Esophagus (tissue), 2 donors: ENCODE data around the gene CDO1. TPM values are rescaled to one million over a fixed set of nuclear protein-coding genes. Genes with fewer than 3 reads are reported as not detected.

Experiments
- H3K27ac ChIP-seq, 2 donors: one replicate each; pipeline ENCODE4 v1.5.1; 2013; ENCODE audit warnings: low read depth in 2 of 2, mild to moderate bottlenecking in 2 of 2, inconsistent platforms in 1 of 2, low read length in 1 of 2, moderate library complexity in 1 of 2
- H3K27me3 ChIP-seq, 2 donors: one replicate each; pipeline ENCODE4 v1.6.1; 2013; ENCODE audit warnings: low read length in 2 of 2, control low read depth in 1 of 2, mild to moderate bottlenecking in 1 of 2; ENCODE audit not compliant: insufficient read depth in 2 of 2, control insufficient read depth in 1 of 2
- H3K36me3 ChIP-seq, 2 donors: one replicate each; pipeline ENCODE4 v1.6.1; 2013; ENCODE audit warnings: low read length in 1 of 2; ENCODE audit not compliant: control insufficient read depth in 2 of 2, insufficient read depth in 2 of 2
- H3K4me1 ChIP-seq, 2 donors: one replicate each; pipeline ENCODE4 v1.6.1; 2013; ENCODE audit warnings: low read length in 1 of 2; ENCODE audit not compliant: control insufficient read depth in 2 of 2, insufficient read depth in 2 of 2
- H3K4me3 ChIP-seq, 2 donors: one replicate each; pipeline ENCODE4 v1.5.1; 2013; ENCODE audit warnings: low read length in 2 of 2, mild to moderate bottlenecking in 2 of 2, low read depth in 1 of 2, moderate library complexity in 1 of 2
- H3K9me3 ChIP-seq, 2 donors: one replicate each; pipeline ENCODE4 v1.6.1; 2013; ENCODE audit warnings: mild to moderate bottlenecking in 2 of 2, low read depth in 1 of 2, low read length in 1 of 2, moderate library complexity in 1 of 2; ENCODE audit not compliant: control insufficient read depth in 2 of 2, insufficient read depth in 1 of 2
- WGBS, 2 donors: extraction: QIAGEN DNeasy Blood & Tissue Kit; methylation state at CpG; one replicate each; pipeline ENCODE4 v1.1.7; 2013; 5-methylcytosine and 5-hydroxymethylcytosine counted together
- polyA plus RNA-seq, 2 donors: library from polyadenylated mRNA; stranded (reverse); fragments of 200-250 nt; gene quantifications; one replicate each; pipeline ENCODE4 v1.2.3, GENCODE V29; 2013
- donor health status: healthy with polysubstance abuse.
- donor health status: Bipolar disorder and iron deficiency.

CDO1 gene
- polyA plus RNA-seq, 2 donors, result 0.41 to 1.5 TPM

GRCh38 chr5:115847290-115847689, 30.8 kb upstream of the CDO1 start:
- peak overlapping the region in 1 of 2 donors; percentile 7 for H3K27ac ChIP-seq
- peaks cover 0 to 3% of the 10 kb centered on the region in 2 donors for H3K4me1 ChIP-seq
- no peaks in the 10 kb centered on the region for H3K27me3 ChIP-seq
- no peaks in the 10 kb centered on the region for H3K9me3 ChIP-seq
- H3K36me3 ChIP-seq, result no peaks in the 10 kb centered on the region
- H3K4me3 ChIP-seq, result no peak overlapping the region
- 64 to 70% methylated on average over 7 of the region's 7 CpGs for WGBS, 2 donors

- Histone ChIP-seq H3K9me3 (no peaks in the 10 kb centered on the region), H3K27me3 (no peaks in the 10 kb centered on the region), H3K4me1 (peaks cover 0 to 3% of the 10 kb centered on the region in 2 donors), H3K4me3 (no peak overlapping the region), H3K27ac (no peak overlapping the region), H3K36me3 (no peaks in the 10 kb centered on the region)
- WGBS, 2 donors, result 74 to 78% methylated on average over 7 of the region's 7 CpGs
Observed at GRCh38 chr5:115844321-115844817, 27.9 kb upstream of the CDO1 start.

GRCh38 chr5:115843444-115844130, 27.1 kb upstream of the CDO1 start:
- Histone ChIP-seq H3K9me3 (no peaks in the 10 kb centered on the region), H3K4me3 (peak overlapping the region in 1 of 2 donors; percentile 97), H3K4me1 (peaks cover 0 to 6% of the 10 kb centered on the region in 2 donors), H3K36me3 (no peaks in the 10 kb centered on the region), H3K27ac (no peak overlapping the region), H3K27me3 (no peaks in the 10 kb centered on the region)
- WGBS, 2 donors, result 69 to 71% methylated on average over 6 of the region's 6 CpGs

GRCh38 chr5:115842952-115843351, 26.5 kb upstream of the CDO1 start:
- Histone ChIP-seq H3K36me3 (no peaks in the 10 kb centered on the region), H3K4me3 (peak overlapping the region in 1 of 2 donors; percentile 97), H3K27ac (no peak overlapping the region), H3K4me1 (peaks cover 0 to 6% of the 10 kb centered on the region in 2 donors), H3K9me3 (no peaks in the 10 kb centered on the region), H3K27me3 (no peaks in the 10 kb centered on the region)
- 12 to 13% methylated on average over 3 of the region's 3 CpGs for WGBS, 2 donors

GRCh38 chr5:115842089-115842935, 25.9 kb upstream of the CDO1 start:
- 0% methylated on average over 59 to 68 of the region's 68 CpGs for WGBS, 2 donors
- H3K4me1 ChIP-seq, result peaks cover 0 to 6% of the 10 kb centered on the region in 2 donors
- H3K27me3 ChIP-seq, result no peaks in the 10 kb centered on the region
- no peaks in the 10 kb centered on the region for H3K9me3 ChIP-seq
- H3K4me3 ChIP-seq, result peak overlapping the region; percentile 97 to 100
- H3K27ac ChIP-seq, result peak overlapping the region; percentile 90 to 98
- no peaks in the 10 kb centered on the region for H3K36me3 ChIP-seq

- H3K4me3 ChIP-seq, result peak within 1 kb of the TSS; percentile 97 to 100
- no peaks in the 10 kb centered on the region for H3K9me3 ChIP-seq
- H3K27me3 ChIP-seq, result no peaks in the 10 kb centered on the region
- H3K36me3 ChIP-seq, result no peaks in the 10 kb centered on the region
- H3K27ac ChIP-seq, result peak within 1 kb of the TSS; percentile 90 to 98
- H3K4me1 ChIP-seq, result peaks cover 0 to 6% of the 10 kb centered on the region in 2 donors
- WGBS, 2 donors, result 6 to 11% methylated on average over 65 of the region's 65 CpGs
Observed at GRCh38 chr5:115841382-115842088, 25.1 kb upstream of the CDO1 start, which contains the start of the genes AP3S1 and ATG12. Gene AP3S1, plus strand, starts transcription at chr5:115841935. Its CDS starts 103 bp downstream, at chr5:115842038. Gene ATG12, minus strand, starts transcription at chr5:115841565. Its CDS starts 13 bp downstream, at chr5:115841552.

GRCh38 chr5:115840873-115841272, 24.4 kb upstream of the CDO1 start:
- peak overlapping the region; percentile 90 to 98 for H3K27ac ChIP-seq
- peaks cover 0 to 6% of the 10 kb centered on the region in 2 donors for H3K4me1 ChIP-seq
- WGBS, 2 donors, result 2% methylated on average over 5 of the region's 5 CpGs
- H3K36me3 ChIP-seq, result peaks cover 0 to 2% of the 10 kb centered on the region in 2 donors
- no peaks in the 10 kb centered on the region for H3K9me3 ChIP-seq
- H3K27me3 ChIP-seq, result no peaks in the 10 kb centered on the region
- peak overlapping the region; percentile 97 to 100 for H3K4me3 ChIP-seq

GRCh38 chr5:115838885-115839518, 22.5 kb upstream of the CDO1 start:
- no peaks in the 10 kb centered on the region for H3K27me3 ChIP-seq
- H3K9me3 ChIP-seq, result no peaks in the 10 kb centered on the region
- peaks cover 0 to 3% of the 10 kb centered on the region in 2 donors for H3K4me1 ChIP-seq
- 35 to 37% methylated on average over 10 of the region's 10 CpGs for WGBS, 2 donors
- H3K27ac ChIP-seq, result no peak overlapping the region
- no peak overlapping the region for H3K4me3 ChIP-seq
- peaks cover 2 to 4% of the 10 kb centered on the region in 2 donors for H3K36me3 ChIP-seq

- H3K4me1 ChIP-seq, result peaks cover 0 to 3% of the 10 kb centered on the region in 2 donors
- H3K27me3 ChIP-seq, result no peaks in the 10 kb centered on the region
- H3K36me3 ChIP-seq, result peaks cover 4% of the 10 kb centered on the region in 2 donors
- 93 to 95% methylated on average over 4 of the region's 4 CpGs for WGBS, 2 donors
- H3K27ac ChIP-seq, result no peak overlapping the region
- no peaks in the 10 kb centered on the region for H3K9me3 ChIP-seq
- no peak overlapping the region for H3K4me3 ChIP-seq
Observed at GRCh38 chr5:115835481-115835880, 19.0 kb upstream of the CDO1 start.
